ENCODE data around the gene TXNDC5. TPM values are rescaled to one million over a fixed set of nuclear protein-coding genes. Genes with fewer than 3 reads are reported as not detected.

TXNDC5 gene
- total and polyA plus RNA-seq, 2 of the 13 experiments (the other 11 are each of a cell fraction or from before 2014, with no cell fraction given) = 287 to 578 TPM

DNA sequence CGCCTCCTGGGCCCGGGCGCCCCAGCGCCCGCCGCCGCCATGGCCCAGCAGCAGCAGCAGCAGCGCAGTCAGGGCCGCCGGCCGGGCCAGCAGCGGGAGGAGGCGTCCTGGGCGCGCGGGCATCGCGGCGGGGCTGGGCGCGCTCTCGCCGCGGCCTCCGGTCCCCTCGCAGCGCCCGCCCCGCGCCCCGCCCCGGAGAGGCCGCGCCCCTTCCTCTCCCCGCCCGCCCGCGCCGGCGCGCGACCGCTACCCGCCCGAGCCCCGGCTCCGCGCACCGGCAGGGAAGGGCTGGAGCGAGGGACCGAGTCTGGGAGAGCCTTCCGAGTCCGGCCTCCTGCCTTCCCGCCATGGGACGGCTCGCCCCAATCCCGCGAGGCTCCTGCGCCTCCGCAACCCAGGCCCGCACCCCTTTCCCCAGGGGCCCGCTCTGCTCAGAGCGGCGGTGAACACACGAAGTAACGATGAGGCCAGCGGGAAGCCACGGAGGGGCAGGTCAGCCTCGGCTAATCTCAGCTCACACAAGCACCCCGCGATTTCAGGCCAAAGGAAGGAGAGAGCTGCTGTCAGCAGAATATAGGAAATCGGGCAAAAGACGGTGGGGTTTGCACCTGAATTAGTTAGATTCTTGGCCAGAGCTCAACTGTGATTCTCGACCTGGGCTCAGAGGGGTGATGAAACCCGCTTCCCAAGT lies at the start of gene TXNDC5 (continued):
- TF ChIP-seq ZBTB38 (CRISPR knock-in tag; IDR thresholded peaks at IDR 0.05) (peak; percentile 67), POGZ (CRISPR knock-in tag; IDR thresholded peaks at IDR 0.05) (0 out of 2 replicates have a peak, but pooled peaks have one; percentile 35), AHR (CRISPR knock-in tag; IDR thresholded peaks at IDR 0.05) (peak; percentile 62; the same call in 1 of the 2 replicates), ELF3 (CRISPR knock-in tag; IDR thresholded peaks at IDR 0.05) (peak; percentile 30; the same call in 1 of the 2 replicates), SMYD3 (CRISPR knock-in tag; IDR thresholded peaks at IDR 0.05) (no peak), ZNF292 (CRISPR knock-in tag; IDR thresholded peaks at IDR 0.05; ENCODE audit: borderline replicate concordance, low read depth) (no peak), SMAD9 (CRISPR knock-in tag; IDR thresholded peaks at IDR 0.05) (no peak), BORCS8-MEF2B (CRISPR knock-in tag; IDR thresholded peaks at IDR 0.05) (no peak), DNMT3B (CRISPR knock-in tag; conservative IDR thresholded peaks at IDR 0.05) (no peak), ZNF431 (CRISPR knock-in tag; IDR thresholded peaks at IDR 0.05; ENCODE audit: borderline replicate concordance, low read depth) (no peak), ZBTB21 (CRISPR knock-in tag; IDR thresholded peaks at IDR 0.05) (no peak), ZBTB7B (CRISPR knock-in tag; IDR thresholded peaks at IDR 0.05) (0 out of 2 replicates have a peak, but pooled peaks have one; percentile 50), SPEN (CRISPR knock-in tag; IDR thresholded peaks at IDR 0.05; ENCODE audit: low read depth) (no peak), ONECUT2 (CRISPR knock-in tag; IDR thresholded peaks at IDR 0.05) (no peak), REPIN1 (CRISPR knock-in tag; IDR thresholded peaks at IDR 0.05; ENCODE audit: borderline replicate concordance, low read depth) (no peak; the same call in 1 of the 2 replicates), ZNF296 (CRISPR knock-in tag; conservative IDR thresholded peaks at IDR 0.05) (no peak), ZNF121 (CRISPR knock-in tag; IDR thresholded peaks at IDR 0.05) (no peak), ARHGAP35 (CRISPR knock-in tag; IDR thresholded peaks at IDR 0.05; ENCODE audit: borderline replicate concordance) (peak; percentile 69; the same call in 1 of the 2 replicates), POLR2G (IDR thresholded peaks at IDR 0.05; ENCODE audit: low read depth, low read length) (peak; percentile 82), BRD4 (CRISPR knock-in tag; IDR thresholded peaks at IDR 0.05) (peak; percentile 63; the same call in 1 of the 2 replicates)
- TF ChIP-seq, protein P1, sequence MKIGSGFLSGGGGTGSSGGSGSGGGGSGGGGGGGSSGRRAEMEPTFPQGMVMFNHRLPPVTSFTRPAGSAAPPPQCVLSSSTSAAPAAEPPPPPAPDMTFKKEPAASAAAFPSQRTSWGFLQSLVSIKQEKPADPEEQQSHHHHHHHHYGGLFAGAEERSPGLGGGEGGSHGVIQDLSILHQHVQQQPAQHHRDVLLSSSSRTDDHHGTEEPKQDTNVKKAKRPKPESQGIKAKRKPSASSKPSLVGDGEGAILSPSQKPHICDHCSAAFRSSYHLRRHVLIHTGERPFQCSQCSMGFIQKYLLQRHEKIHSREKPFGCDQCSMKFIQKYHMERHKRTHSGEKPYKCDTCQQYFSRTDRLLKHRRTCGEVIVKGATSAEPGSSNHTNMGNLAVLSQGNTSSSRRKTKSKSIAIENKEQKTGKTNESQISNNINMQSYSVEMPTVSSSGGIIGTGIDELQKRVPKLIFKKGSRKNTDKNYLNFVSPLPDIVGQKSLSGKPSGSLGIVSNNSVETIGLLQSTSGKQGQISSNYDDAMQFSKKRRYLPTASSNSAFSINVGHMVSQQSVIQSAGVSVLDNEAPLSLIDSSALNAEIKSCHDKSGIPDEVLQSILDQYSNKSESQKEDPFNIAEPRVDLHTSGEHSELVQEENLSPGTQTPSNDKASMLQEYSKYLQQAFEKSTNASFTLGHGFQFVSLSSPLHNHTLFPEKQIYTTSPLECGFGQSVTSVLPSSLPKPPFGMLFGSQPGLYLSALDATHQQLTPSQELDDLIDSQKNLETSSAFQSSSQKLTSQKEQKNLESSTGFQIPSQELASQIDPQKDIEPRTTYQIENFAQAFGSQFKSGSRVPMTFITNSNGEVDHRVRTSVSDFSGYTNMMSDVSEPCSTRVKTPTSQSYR (CRISPR knock-in tag; IDR thresholded peaks at IDR 0.05; ENCODE audit: borderline replicate concordance) = 0 out of 2 replicates have a peak, but pooled peaks have one; percentile 26
- TF ChIP-seq, protein P2, sequence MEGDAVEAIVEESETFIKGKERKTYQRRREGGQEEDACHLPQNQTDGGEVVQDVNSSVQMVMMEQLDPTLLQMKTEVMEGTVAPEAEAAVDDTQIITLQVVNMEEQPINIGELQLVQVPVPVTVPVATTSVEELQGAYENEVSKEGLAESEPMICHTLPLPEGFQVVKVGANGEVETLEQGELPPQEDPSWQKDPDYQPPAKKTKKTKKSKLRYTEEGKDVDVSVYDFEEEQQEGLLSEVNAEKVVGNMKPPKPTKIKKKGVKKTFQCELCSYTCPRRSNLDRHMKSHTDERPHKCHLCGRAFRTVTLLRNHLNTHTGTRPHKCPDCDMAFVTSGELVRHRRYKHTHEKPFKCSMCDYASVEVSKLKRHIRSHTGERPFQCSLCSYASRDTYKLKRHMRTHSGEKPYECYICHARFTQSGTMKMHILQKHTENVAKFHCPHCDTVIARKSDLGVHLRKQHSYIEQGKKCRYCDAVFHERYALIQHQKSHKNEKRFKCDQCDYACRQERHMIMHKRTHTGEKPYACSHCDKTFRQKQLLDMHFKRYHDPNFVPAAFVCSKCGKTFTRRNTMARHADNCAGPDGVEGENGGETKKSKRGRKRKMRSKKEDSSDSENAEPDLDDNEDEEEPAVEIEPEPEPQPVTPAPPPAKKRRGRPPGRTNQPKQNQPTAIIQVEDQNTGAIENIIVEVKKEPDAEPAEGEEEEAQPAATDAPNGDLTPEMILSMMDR (CRISPR knock-in tag; IDR thresholded peaks at IDR 0.05) = no peak; the same call in 1 of the 2 replicates
- TF ChIP-seq, protein P3, sequence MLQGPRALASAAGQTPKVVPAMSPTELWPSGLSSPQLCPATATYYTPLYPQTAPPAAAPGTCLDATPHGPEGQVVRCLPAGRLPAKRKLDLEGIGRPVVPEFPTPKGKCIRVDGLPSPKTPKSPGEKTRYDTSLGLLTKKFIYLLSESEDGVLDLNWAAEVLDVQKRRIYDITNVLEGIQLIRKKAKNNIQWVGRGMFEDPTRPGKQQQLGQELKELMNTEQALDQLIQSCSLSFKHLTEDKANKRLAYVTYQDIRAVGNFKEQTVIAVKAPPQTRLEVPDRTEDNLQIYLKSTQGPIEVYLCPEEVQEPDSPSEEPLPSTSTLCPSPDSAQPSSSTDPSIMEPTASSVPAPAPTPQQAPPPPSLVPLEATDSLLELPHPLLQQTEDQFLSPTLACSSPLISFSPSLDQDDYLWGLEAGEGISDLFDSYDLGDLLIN (CRISPR knock-in tag; IDR thresholded peaks at IDR 0.05; ENCODE audit: borderline replicate concordance) = no peak; the same call in 1 of the 2 replicates
- TF ChIP-seq, protein P4, sequence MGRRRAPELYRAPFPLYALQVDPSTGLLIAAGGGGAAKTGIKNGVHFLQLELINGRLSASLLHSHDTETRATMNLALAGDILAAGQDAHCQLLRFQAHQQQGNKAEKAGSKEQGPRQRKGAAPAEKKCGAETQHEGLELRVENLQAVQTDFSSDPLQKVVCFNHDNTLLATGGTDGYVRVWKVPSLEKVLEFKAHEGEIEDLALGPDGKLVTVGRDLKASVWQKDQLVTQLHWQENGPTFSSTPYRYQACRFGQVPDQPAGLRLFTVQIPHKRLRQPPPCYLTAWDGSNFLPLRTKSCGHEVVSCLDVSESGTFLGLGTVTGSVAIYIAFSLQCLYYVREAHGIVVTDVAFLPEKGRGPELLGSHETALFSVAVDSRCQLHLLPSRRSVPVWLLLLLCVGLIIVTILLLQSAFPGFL (CRISPR knock-in tag; IDR thresholded peaks at IDR 0.05) = no peak

Data from HepG2 (cell line).